ENCODE data around the gene CCSER1.

The CCSER1 gene

DNA sequence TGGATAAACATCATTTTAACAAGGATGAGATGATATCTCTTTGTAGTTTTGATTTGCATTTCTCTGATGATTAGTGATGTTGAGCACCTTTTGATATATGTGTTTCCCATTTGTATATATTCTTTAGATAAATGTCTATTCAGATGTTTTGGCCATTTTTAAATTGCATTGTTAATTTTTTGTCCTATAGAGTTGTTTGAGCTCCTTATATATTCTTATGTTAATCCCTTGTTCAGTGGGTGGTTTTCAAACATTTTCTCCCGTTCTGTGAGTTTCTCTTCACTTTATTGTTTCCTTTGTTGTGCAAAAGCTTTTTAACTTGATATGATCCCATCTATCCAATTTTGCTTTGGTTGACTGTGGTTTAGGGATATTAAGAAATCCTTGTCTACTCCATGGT, 606.0 kb downstream of the CCSER1 start:
- Histone ChIP-seq H3K4me3 (ENCODE audit: low read depth, low read length) (no peak overlapping the region), H3K27ac (no peak overlapping the region), H3K27me3 (replicated peaks) (no peaks in the 10 kb centered on the region), H3K36me3 (replicated peaks) (no peaks in the 10 kb centered on the region)
- DNase-seq, result no peak
- TF ChIP-seq, protein P1, sequence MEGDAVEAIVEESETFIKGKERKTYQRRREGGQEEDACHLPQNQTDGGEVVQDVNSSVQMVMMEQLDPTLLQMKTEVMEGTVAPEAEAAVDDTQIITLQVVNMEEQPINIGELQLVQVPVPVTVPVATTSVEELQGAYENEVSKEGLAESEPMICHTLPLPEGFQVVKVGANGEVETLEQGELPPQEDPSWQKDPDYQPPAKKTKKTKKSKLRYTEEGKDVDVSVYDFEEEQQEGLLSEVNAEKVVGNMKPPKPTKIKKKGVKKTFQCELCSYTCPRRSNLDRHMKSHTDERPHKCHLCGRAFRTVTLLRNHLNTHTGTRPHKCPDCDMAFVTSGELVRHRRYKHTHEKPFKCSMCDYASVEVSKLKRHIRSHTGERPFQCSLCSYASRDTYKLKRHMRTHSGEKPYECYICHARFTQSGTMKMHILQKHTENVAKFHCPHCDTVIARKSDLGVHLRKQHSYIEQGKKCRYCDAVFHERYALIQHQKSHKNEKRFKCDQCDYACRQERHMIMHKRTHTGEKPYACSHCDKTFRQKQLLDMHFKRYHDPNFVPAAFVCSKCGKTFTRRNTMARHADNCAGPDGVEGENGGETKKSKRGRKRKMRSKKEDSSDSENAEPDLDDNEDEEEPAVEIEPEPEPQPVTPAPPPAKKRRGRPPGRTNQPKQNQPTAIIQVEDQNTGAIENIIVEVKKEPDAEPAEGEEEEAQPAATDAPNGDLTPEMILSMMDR (IDR thresholded peaks at IDR 0.05; ENCODE audit: low read depth, low read length, missing control alignments), result no peak
- in situ Hi-C loops (cut with HindIII; ENCODE audit: low pct_ligation_motif_present, low sequenced_read_pairs), result no loop called here

DNA sequence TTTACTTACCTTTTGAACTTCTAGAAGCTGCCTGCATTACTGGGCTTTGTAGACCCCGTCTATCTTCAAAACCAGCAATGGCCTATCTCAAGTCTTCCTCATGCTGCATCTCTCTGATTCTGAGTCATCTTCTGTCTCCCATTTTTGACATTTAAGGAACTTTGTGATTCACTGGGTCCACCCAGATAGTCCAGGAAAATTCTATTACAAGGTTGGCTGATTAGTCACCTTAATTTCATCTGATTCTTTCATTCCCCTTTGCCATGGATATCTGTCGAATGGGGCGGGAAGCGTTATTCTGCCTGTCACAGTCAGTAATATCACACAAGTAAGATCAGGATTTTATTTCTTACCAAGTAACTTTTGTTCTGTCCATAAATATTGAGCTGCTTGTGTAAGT, 618.0 kb downstream of the CCSER1 start:
- Histone ChIP-seq H3K27me3 (replicated peaks) (no peaks in the 10 kb centered on the region), H3K4me3 (ENCODE audit: low read depth, low read length) (no peak overlapping the region), H3K27ac (no peak overlapping the region), H3K36me3 (replicated peaks) (no peaks in the 10 kb centered on the region)
- DNase-seq, result no peak
- in situ Hi-C loops (cut with HindIII; ENCODE audit: low pct_ligation_motif_present, low sequenced_read_pairs), result no loop called here
- TF ChIP-seq, protein P1 (IDR thresholded peaks at IDR 0.05; ENCODE audit: low read depth, low read length, missing control alignments), result no peak

DNA sequence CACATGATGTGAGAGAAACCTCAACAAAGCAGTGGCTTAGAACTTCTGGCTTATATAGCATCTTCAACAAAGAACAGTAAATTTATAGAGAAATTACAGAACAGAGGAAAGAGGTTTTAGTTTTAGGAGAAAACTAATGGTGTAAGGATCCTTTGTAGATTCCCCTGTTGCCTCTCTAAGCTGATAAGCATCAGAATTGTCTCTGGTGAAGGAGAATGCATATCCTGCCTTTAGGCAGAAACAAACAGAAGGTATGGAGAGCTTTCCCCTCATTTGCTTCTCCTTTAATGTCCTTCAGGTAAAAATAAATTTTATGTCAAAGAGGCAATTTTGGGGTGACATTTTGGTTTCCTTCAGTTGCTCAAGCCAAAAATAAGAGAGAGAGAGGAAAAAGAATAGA, 625.9 kb downstream of the CCSER1 start:
- DNase-seq, result no peak
- Histone ChIP-seq H3K27ac (no peak overlapping the region), H3K4me3 (ENCODE audit: low read depth, low read length) (no peak overlapping the region), H3K27me3 (replicated peaks) (no peaks in the 10 kb centered on the region), H3K36me3 (replicated peaks) (no peaks in the 10 kb centered on the region)
- in situ Hi-C loops (cut with HindIII; ENCODE audit: low pct_ligation_motif_present, low sequenced_read_pairs), result no loop called here
- TF ChIP-seq, protein P1 (IDR thresholded peaks at IDR 0.05; ENCODE audit: low read depth, low read length, missing control alignments), result no peak

DNA sequence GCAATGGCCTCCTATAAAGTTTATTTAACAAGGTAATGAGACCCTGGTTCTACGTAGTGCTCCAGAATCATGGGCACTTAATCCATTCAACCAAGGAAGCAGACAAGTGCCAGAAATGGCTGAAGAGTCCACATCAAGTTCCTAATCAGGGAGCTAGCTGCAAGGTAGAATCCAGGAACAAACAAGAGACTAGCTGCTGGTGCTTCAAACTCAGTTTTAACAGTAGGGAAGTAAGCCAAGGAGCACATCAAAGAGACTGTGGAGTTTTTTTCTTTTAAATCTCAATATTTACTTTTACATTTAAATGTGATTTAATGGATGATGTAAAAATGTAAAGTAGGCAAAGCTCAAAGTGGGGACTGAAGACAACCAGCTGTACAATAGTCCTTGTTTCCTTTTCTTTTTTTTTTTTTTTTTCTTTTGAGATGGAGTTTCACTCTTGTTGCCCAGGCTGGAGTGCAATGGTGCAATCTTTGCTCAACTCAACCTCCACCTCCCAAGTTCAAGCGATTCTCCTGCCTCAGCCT, 630.4 kb downstream of the CCSER1 start:
- in situ Hi-C loops (cut with HindIII; ENCODE audit: low pct_ligation_motif_present, low sequenced_read_pairs), result no loop called here
- no peak for DNase-seq
- TF ChIP-seq, protein P1 (IDR thresholded peaks at IDR 0.05; ENCODE audit: low read depth, low read length, missing control alignments), result no peak
- Histone ChIP-seq H3K4me3 (ENCODE audit: low read depth, low read length) (no peak overlapping the region), H3K36me3 (replicated peaks) (no peaks in the 10 kb centered on the region), H3K27ac (no peak overlapping the region), H3K27me3 (replicated peaks) (no peaks in the 10 kb centered on the region)

DNA sequence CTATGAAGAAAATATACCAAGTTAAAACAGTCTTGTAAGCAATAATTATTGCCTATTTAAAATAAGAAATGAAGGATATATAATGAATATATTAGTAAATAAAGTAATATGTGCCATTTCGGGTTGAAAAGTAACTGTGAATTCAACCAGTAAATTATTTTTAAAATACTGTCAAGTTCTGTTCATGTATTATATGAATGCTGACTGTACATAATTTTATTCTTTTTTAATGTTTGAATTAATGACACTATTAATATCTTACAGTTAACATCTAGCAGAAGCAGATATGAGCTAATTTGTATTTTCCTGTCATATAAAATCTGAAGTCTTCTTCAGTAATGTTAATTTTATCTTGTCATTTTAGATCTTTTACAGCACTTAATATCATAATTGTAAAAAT, 632.9 kb downstream of the CCSER1 start:
- no peaks in the 10 kb centered on the region for H3K27me3 ChIP-seq (replicated peaks)
- TF ChIP-seq, protein P1 (IDR thresholded peaks at IDR 0.05; ENCODE audit: low read depth, low read length, missing control alignments), result no peak
- H3K36me3 ChIP-seq (replicated peaks), result no peaks in the 10 kb centered on the region
- no peak overlapping the region for H3K4me3 ChIP-seq (ENCODE audit: low read depth, low read length)
- H3K27ac ChIP-seq, result no peak overlapping the region
- in situ Hi-C loops (cut with HindIII; ENCODE audit: low pct_ligation_motif_present, low sequenced_read_pairs), result no loop called here
- DNase-seq, result no peak

DNA sequence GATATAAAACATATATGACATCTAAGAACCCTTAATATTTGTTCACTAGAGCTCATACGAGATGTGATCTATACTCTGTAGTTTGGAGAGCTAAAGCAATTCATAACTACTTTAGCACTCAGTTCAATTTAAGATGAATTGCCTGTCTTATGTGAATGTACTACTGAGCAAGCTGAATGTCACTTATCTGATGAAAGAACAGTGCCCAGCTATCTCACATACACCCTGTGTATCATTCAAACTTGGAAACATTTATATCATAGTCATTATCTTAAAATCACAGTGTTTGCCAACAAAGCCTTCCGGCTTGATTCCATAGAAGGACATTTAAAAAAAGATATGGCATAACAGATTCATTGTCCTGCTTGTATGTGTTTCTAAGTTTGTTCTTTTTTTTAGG, 639.6 kb downstream of the CCSER1 start:
- Histone ChIP-seq H3K27me3 (replicated peaks) (no peaks in the 10 kb centered on the region), H3K36me3 (replicated peaks) (no peaks in the 10 kb centered on the region), H3K4me3 (ENCODE audit: low read depth, low read length) (no peak overlapping the region), H3K27ac (no peak overlapping the region)
- in situ Hi-C loops (cut with HindIII; ENCODE audit: low pct_ligation_motif_present, low sequenced_read_pairs), result no loop called here
- DNase-seq, result no peak
- TF ChIP-seq, protein P1 (IDR thresholded peaks at IDR 0.05; ENCODE audit: low read depth, low read length, missing control alignments), result no peak

Measured in brain microvascular endothelial cell (primary cell).